NCI-H187 treated with DMSO at 0.1 percent for 48 hours (cell line): ENCODE results near the gene CADPS.
"Not testable (repeated sequence)": the region's sequence is repeated elsewhere in the genome, so short reads cannot be mapped to it uniquely, and the experiment has no call there.

Experiments
- DNase-seq: peaks from one replicate; lab custom pipeline; 2025; lab: John Stamatoyannopoulos, UW

Gene CADPS

GRCh38 chr3:62600033-62600432, 275.2 kb downstream of the CADPS start:
- DNase-seq: no peak

GRCh38 chr3:62597491-62597890, 277.7 kb downstream of the CADPS start:
- no peak for DNase-seq

- DNase-seq: no peak
Measured at GRCh38 chr3:62592408-62592807, 282.8 kb downstream of the CADPS start.

GRCh38 chr3:62589078-62589477, 286.1 kb downstream of the CADPS start:
- no peak for DNase-seq

GRCh38 chr3:62587579-62588031, 287.6 kb downstream of the CADPS start:
- no peak for DNase-seq

- DNase-seq: no peak
Measured at GRCh38 chr3:62587169-62587568, 288.0 kb downstream of the CADPS start.

GRCh38 chr3:62586356-62586755, 288.9 kb downstream of the CADPS start:
- DNase-seq: no peak

- DNase-seq: no peak
Measured at GRCh38 chr3:62585861-62586260, 289.4 kb downstream of the CADPS start.

GRCh38 chr3:62584636-62585035, 290.6 kb downstream of the CADPS start:
- DNase-seq: no peak

GRCh38 chr3:62582495-62583172, 292.6 kb downstream of the CADPS start:
- DNase-seq: no peak

GRCh38 chr3:62580485-62580884, 294.7 kb downstream of the CADPS start:
- DNase-seq: not testable (repeated sequence)

- DNase-seq: no peak
Measured at GRCh38 chr3:62577153-62577552, 298.1 kb downstream of the CADPS start.

GRCh38 chr3:62574266-62574898, 300.8 kb downstream of the CADPS start:
- no peak for DNase-seq

- no peak for DNase-seq
Measured at GRCh38 chr3:62571916-62572315, 303.3 kb downstream of the CADPS start.

- DNase-seq: no peak
Measured at GRCh38 chr3:62570888-62571287, 304.3 kb downstream of the CADPS start.

- no peak for DNase-seq
Measured at GRCh38 chr3:62569609-62570008, 305.6 kb downstream of the CADPS start.

GRCh38 chr3:62567097-62568021, 307.9 kb downstream of the CADPS start:
- DNase-seq: no peak

- no peak for DNase-seq
Measured at GRCh38 chr3:62566022-62566557, 309.1 kb downstream of the CADPS start.

GRCh38 chr3:62562596-62562995, 312.6 kb downstream of the CADPS start:
- no peak for DNase-seq

- no peak for DNase-seq
Measured at GRCh38 chr3:62562017-62562416, 313.2 kb downstream of the CADPS start.

GRCh38 chr3:62559831-62560445, 315.3 kb downstream of the CADPS start:
- DNase-seq: no peak

- DNase-seq: no peak
Measured at GRCh38 chr3:62558549-62559112, 316.6 kb downstream of the CADPS start.
